H9 (cell line): ENCODE results near the gene LINGO1. TPM values are rescaled to one million over a fixed set of nuclear protein-coding genes. Genes with fewer than 3 reads are reported as not detected.

Experiments
- DNase-seq: peaks from one replicate; pipeline ENCODE4 v3.0.0-alpha.2; 2017
- H2AFZ ChIP-seq: one replicate; pipeline ENCODE4 v1.6.1; 2013; ENCODE audit warnings: mild to moderate bottlenecking, low read length, control low read depth, moderate library complexity
- H2AK5ac ChIP-seq: 2 replicates; pipeline ENCODE4 v1.6.1; 2013; ENCODE audit warnings: low read length, control low read depth, mixed read lengths; ENCODE audit not compliant: insufficient read length
- H2BK120ac ChIP-seq: one replicate; pipeline ENCODE4 v1.6.1; 2013; ENCODE audit warnings: low read depth, mild to moderate bottlenecking, low read length, control low read depth, inconsistent platforms; ENCODE audit not compliant: poor library complexity, severe bottlenecking
- H2BK12ac ChIP-seq: 2 replicates; pipeline ENCODE4 v1.6.1; 2013; ENCODE audit warnings: low read length, control low read depth, mixed read lengths, low read depth; ENCODE audit not compliant: insufficient read length
- H2BK15ac ChIP-seq: 2 replicates; pipeline ENCODE4 v1.6.1; 2013; ENCODE audit warnings: low read depth, low read length, control low read depth
- H2BK20ac ChIP-seq: one replicate; pipeline ENCODE4 v1.6.1; 2013; ENCODE audit warnings: low read depth, mild to moderate bottlenecking, low read length, control low read depth, inconsistent platforms; ENCODE audit not compliant: poor library complexity, severe bottlenecking
- H2BK5ac ChIP-seq: 2 replicates; pipeline ENCODE4 v1.6.1; 2013; ENCODE audit warnings: low read length, control low read depth, mixed read lengths; ENCODE audit not compliant: insufficient read length
- H3K14ac ChIP-seq: 2 replicates; pipeline ENCODE4 v1.6.1; 2013; ENCODE audit warnings: low read length, control low read depth; ENCODE audit not compliant: insufficient read depth
- H3K18ac ChIP-seq: 2 replicates; pipeline ENCODE4 v1.6.1; 2013; ENCODE audit warnings: low read depth, mild to moderate bottlenecking, mixed read lengths, low read length, control low read depth; ENCODE audit not compliant: insufficient read length
- H3K23ac ChIP-seq: 2 replicates; pipeline ENCODE4 v1.6.1; 2013; ENCODE audit warnings: low read length, control low read depth, mixed read lengths, low read depth; ENCODE audit not compliant: insufficient read length
- H3K23me2 ChIP-seq: 2 replicates; pipeline ENCODE4 v1.6.1; 2013; ENCODE audit warnings: low read depth, mild to moderate bottlenecking, mixed read lengths, low read length, control low read depth; ENCODE audit not compliant: insufficient read length, poor library complexity, severe bottlenecking
- H3K27ac ChIP-seq: 2 replicates; pipeline ENCODE4 v1.5.1; 2013; ENCODE audit warnings: low read length, control low read depth, mixed read lengths, low read depth; ENCODE audit not compliant: insufficient read length
- H3K27me3 ChIP-seq: 2 replicates; pipeline ENCODE4 v1.6.1; 2013; ENCODE audit warnings: low read length, control low read depth, inconsistent platforms; ENCODE audit not compliant: insufficient read depth
- H3K4ac ChIP-seq: 2 replicates; pipeline ENCODE4 v1.6.1; 2013; ENCODE audit warnings: low read depth, mild to moderate bottlenecking, control low read depth, inconsistent platforms, low read length, moderate library complexity
- H3K4me1 ChIP-seq: 2 replicates; pipeline ENCODE4 v1.6.1; 2013; ENCODE audit warnings: low read length, control low read depth, inconsistent platforms; ENCODE audit not compliant: insufficient read depth
- H3K4me2 ChIP-seq: 2 replicates; pipeline ENCODE4 v1.6.1; 2013; ENCODE audit warnings: low read length, control low read depth, mixed read lengths; ENCODE audit not compliant: insufficient read length, insufficient read depth
- H3K56ac ChIP-seq: 2 replicates; pipeline ENCODE4 v1.6.1; 2013; ENCODE audit warnings: low read depth, mild to moderate bottlenecking, mixed read lengths, low read length, control low read depth; ENCODE audit not compliant: insufficient read length
- H3K79me1 ChIP-seq: 2 replicates; pipeline ENCODE4 v1.6.1; 2013; ENCODE audit warnings: low read depth, mild to moderate bottlenecking, moderate library complexity, low read length, control low read depth, inconsistent platforms; ENCODE audit not compliant: insufficient read depth, poor library complexity, severe bottlenecking
- H3K79me2 ChIP-seq: 2 replicates; pipeline ENCODE4 v1.6.1; 2013; ENCODE audit warnings: low read length, control low read depth, inconsistent platforms; ENCODE audit not compliant: insufficient read depth
- H3K9ac ChIP-seq: 2 replicates; pipeline ENCODE4 v1.6.1; 2013; ENCODE audit warnings: low read length, control low read depth, mixed read lengths; ENCODE audit not compliant: insufficient read length; ENCODE audit errors: extremely low read depth
- H3K9me3 ChIP-seq: one replicate; pipeline ENCODE4 v1.6.1; 2013; ENCODE audit warnings: low read depth, low read length, inconsistent platforms; ENCODE audit not compliant: control insufficient read depth
- H3T11ph ChIP-seq: one replicate; pipeline ENCODE4 v1.6.1; 2013; ENCODE audit warnings: mild to moderate bottlenecking, low read length, control low read depth, inconsistent platforms
- H4K20me1 ChIP-seq: one replicate; pipeline ENCODE4 v1.6.1; 2013; ENCODE audit not compliant: control insufficient read depth, insufficient read length, insufficient read depth
- H4K5ac ChIP-seq: 2 replicates; pipeline ENCODE4 v1.6.1; 2013; ENCODE audit warnings: low read depth, mild to moderate bottlenecking, mixed read lengths, low read length, control low read depth; ENCODE audit not compliant: insufficient read length
- H4K8ac ChIP-seq: replicated peaks from 2 replicates; pipeline ENCODE4 v1.6.1; 2013; ENCODE audit warnings: low read length, control low read depth, mixed read lengths, low read depth; ENCODE audit not compliant: insufficient read length
- H4K91ac ChIP-seq: 2 replicates; pipeline ENCODE4 v1.6.1; 2013; ENCODE audit warnings: low read depth, mild to moderate bottlenecking, moderate library complexity, mixed read lengths, low read length, control low read depth; ENCODE audit not compliant: insufficient read length
- H3K27ac Mint-ChIP-seq, 3 experiments: 2 replicates in 2 of 3; 3 replicates in 1 of 3; pipeline ENCODE4 v1.8.0; 2020 to 2021; ENCODE audit warnings: mixed read lengths in 3 of 3, mild to moderate bottlenecking in 1 of 3, moderate library complexity in 1 of 3
- H3K27me3 Mint-ChIP-seq: 2 replicates; pipeline ENCODE4 v1.8.0; 2021; ENCODE audit warnings: low read depth, mild to moderate bottlenecking, moderate library complexity, mixed read lengths
- H3K36me3 Mint-ChIP-seq, 3 experiments: 2 replicates in 2 of 3; 3 replicates in 1 of 3; pipeline ENCODE4 v1.8.0; 2020 to 2021; ENCODE audit warnings: low read depth in 3 of 3, mixed read lengths in 3 of 3; ENCODE audit not compliant: insufficient read depth in 1 of 3
- H3K4me1 Mint-ChIP-seq, 2 experiments: 2 replicates each; pipeline ENCODE4 v1.8.0; 2020; ENCODE audit warnings: mixed read lengths in 2 of 2
- H3K4me3 Mint-ChIP-seq, 2 experiments: 2 replicates in 1 of 2; 3 replicates in 1 of 2; pipeline ENCODE4 v1.8.0; 2020 to 2021; ENCODE audit warnings: mild to moderate bottlenecking in 2 of 2, mixed read lengths in 2 of 2, moderate library complexity in 1 of 2
- H3K9me3 Mint-ChIP-seq, 2 experiments: 2 replicates in 1 of 2; 3 replicates in 1 of 2; pipeline ENCODE4 v1.8.0; 2020; ENCODE audit warnings: mild to moderate bottlenecking in 2 of 2, mixed read lengths in 2 of 2, moderate library complexity in 1 of 2
- WGBS: extraction: QIAGEN DNeasy Blood & Tissue Kit; methylation state at CpG from one replicate; pipeline ENCODE4 v1.1.7; 2013; ENCODE audit warnings: missing lambda C conversion rate, low lambda C conversion rate, mixed read lengths; ENCODE audit not compliant: insufficient read length; ENCODE audit errors: extremely low coverage; 5-methylcytosine and 5-hydroxymethylcytosine counted together
- total RNA-seq: library from RNA; stranded (reverse); gene quantifications from 2 replicates; pipeline ENCODE4 v1.2.1, GENCODE V29; 2021
- TF ChIP-seq, protein P1 (sequence below): fragments of 200-600 bp; sonication (generic); conservative IDR thresholded peaks from 3 replicates; pipeline ENCODE4 v1.8.0; 2021; ENCODE audit warnings: antibody characterized with exemption, mild to moderate bottlenecking

The LINGO1 gene
- total RNA-seq, 1 experiment from 2014 or later: 41.6 TPM

DNA sequence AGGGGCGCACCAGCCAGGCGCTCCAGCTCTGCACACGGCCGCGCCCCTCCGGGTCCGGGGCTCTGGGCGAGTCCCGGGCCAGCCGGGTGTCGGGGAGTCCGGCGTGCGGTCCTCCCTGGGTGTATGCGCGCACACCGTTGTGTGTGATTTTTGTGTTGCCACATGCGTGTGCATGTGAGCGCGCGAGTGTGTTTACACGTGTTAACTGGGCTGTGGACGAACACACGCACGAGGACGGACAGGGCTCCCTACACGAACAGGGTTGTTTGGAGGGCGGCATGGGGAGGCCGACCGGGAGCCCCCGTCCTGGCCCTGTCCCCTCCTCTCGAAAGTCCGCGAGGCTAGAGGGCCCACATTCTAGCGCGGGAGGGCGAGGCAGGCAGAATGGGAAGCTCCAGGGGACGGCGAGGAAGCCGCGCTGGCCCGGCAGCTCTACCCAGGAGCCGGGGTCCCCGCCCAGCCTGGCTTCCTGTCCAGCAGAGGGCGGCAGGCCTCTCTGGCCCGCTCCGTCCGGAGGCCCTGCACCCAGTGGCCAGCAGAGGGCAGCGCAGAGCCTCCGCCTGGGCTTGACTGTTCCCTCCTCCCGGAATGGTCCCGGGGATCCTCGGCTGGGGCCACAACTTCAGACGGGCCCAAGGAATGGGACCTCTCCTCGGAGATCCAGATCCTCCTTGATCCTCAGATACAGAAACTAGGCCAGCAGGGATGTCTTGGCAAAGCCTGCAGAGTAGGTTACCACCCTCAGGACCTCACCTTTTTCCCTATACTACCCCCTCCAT lies 611 bp upstream of the LINGO1 start:
- Histone ChIP-seq H3K27ac (no peak overlapping the region), H3K18ac (peak overlapping the region; percentile 49), H3K56ac (no peak overlapping the region), H3K4me1 (peaks cover 10% of the 10 kb centered on the region), H3K23me2 (peaks cover 14% of the 10 kb centered on the region), H3K9ac (peak overlapping the region; percentile 5), H3K4ac (no peak overlapping the region), H3K14ac (peak overlapping the region; percentile 37; the same call in 1 of the 2 replicates), H4K20me1 (no peaks in the 10 kb centered on the region), H3K23ac (no peak overlapping the region), H3K79me2 (peaks cover 5% of the 10 kb centered on the region; the same call in 1 of the 2 replicates), H2AFZ (no peak overlapping the region), H4K91ac (no peak overlapping the region), H3K4me2 (peak overlapping the region; percentile 81), H4K5ac (no peak overlapping the region), H2BK120ac (no peak overlapping the region), H2BK15ac (no peak overlapping the region), H3K9me3 (no peaks in the 10 kb centered on the region), H2AK5ac (no peak overlapping the region), H2BK5ac (no peak overlapping the region), H2BK20ac (no peak overlapping the region), H3K27me3 (no peaks in the 10 kb centered on the region), H4K8ac (no peak overlapping the region), H3K79me1 (no peaks in the 10 kb centered on the region), H2BK12ac (no peak overlapping the region), H3T11ph (no peak overlapping the region)
- Mint-ChIP-seq H3K4me1 (peaks cover 60% of the 10 kb centered on the region in 2 experiments), H3K36me3 (peaks cover 0 to 6% (median 0%) of the 10 kb centered on the region in 3 experiments; a peak in 2 of 7 replicates), H3K9me3 (no peaks in the 10 kb centered on the region; a peak in 2 of 5 replicates), H3K27me3 (peaks cover 36% of the 10 kb centered on the region), H3K4me3 (peak overlapping the region; percentile 56 to 72), H3K27ac (peak overlapping the region; percentile 94 to 98 (median 98))
- peak; percentile 96 for DNase-seq
- no CpG with 5 or more reads among the region's 55 CpGs for WGBS
- TF ChIP-seq, protein P1, sequence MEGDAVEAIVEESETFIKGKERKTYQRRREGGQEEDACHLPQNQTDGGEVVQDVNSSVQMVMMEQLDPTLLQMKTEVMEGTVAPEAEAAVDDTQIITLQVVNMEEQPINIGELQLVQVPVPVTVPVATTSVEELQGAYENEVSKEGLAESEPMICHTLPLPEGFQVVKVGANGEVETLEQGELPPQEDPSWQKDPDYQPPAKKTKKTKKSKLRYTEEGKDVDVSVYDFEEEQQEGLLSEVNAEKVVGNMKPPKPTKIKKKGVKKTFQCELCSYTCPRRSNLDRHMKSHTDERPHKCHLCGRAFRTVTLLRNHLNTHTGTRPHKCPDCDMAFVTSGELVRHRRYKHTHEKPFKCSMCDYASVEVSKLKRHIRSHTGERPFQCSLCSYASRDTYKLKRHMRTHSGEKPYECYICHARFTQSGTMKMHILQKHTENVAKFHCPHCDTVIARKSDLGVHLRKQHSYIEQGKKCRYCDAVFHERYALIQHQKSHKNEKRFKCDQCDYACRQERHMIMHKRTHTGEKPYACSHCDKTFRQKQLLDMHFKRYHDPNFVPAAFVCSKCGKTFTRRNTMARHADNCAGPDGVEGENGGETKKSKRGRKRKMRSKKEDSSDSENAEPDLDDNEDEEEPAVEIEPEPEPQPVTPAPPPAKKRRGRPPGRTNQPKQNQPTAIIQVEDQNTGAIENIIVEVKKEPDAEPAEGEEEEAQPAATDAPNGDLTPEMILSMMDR: peak; percentile 100
